GM19025 (cell line): ENCODE results near the gene CES3.
"Not testable (repeated sequence)": the region's sequence is repeated elsewhere in the genome, so short reads cannot be mapped to it uniquely, and the experiment has no call there.

Experiments used
- ATAC-seq: cut with Tn5 transposase; IDR thresholded peaks from one replicate; pipeline ENCODE4 v1.9.1; 2021; ENCODE audit warnings: mild to moderate bottlenecking, low read depth, moderate library complexity; ENCODE audit not compliant: unreplicated experiment

The CES3 gene

DNA sequence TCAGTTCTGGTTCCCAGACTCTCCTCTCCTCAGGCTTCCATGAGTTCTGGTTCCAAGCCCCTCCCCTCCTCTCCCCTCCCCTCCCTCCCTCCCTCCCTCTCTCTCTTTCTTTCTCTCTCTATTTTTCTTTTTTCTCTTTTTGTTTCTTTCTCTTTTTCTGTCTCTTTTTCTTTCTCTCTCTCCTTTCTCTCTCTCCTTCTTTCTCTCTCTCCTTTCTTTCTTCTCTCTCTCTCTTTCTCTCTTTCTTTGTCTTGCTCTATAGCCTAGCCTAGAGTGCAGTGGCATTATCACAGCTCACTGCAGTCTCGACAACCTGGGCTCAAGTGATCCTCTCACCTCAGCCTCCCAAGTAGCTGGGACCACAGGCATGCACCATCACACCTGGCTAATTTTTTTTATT is 796 bp upstream of the CES3 start:
- ATAC-seq, result no peak

DNA sequence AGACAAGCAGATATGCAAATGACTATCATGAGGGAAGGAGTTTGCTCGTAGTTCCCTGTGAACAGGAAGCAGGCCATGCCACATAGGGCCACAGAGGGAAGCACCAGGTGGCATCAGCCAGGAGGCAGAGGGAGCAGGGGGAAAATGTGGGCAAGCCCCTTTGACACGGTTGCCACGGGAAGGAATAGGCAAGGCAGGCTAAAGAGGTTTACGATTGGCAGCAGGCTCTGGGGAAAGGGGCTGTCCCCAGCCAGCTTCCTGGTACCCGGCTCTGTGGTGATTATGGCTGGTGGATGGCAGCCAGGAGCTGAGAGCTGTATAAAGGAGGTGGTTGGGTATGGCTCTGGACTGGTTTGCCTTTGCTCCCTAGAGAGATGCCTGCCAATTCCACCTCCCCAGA is 848 bp downstream of the CES3 start:
- no peak for ATAC-seq

- no peak for ATAC-seq
These were observed 3.0 kb downstream of the CES3 start for GRCh38 chr16:66964049-66964448.

GRCh38 chr16:66968847-66969246 is 7.8 kb downstream of the CES3 start:
- no peak for ATAC-seq

DNA sequence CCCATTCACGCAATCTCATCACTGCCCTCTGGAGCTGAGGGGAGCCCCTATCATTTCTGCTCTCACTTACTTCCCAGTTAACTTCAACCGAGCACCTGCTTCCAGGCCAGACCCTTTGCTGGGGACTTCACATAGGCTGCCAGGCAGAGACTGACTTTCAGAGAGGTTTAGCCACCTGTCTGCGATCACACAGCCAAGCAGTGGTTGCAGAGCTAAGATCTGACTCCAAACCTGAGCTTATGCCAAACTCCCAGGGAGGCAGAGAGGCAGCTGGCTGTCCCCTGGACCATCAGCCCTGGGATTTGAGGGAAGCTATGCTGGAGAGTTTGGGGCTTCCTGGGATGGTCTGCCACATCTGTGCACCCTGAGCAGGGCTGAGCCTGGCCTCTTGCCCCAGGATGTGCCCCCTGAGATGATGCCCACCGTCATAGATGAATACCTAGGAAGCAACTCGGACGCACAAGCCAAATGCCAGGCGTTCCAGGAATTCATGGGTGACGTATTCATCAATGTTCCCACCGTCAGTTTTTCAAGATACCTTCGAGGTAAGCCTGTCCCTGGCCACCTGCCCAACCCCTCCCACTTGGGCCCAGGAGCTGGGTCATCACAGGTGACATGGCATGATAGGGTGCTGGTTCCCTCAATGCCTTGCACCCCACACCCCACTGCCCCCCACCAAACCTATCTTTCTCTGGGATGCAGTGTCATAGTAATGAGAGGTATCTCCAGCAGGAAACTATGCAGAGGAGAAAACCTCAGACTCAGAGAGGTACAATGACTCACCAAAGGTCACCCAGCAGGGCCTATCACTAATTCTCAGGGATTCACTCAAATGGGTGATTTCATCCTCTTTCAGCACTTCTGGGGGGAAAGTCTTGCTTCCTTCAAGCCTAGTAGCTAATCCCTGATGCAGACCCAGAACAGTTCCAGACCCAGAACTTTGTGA is 10.0 kb downstream of the CES3 start:
- no peak for ATAC-seq

GRCh38 chr16:66972983-66973382 is 11.9 kb downstream of the CES3 start:
- ATAC-seq, result no peak

DNA sequence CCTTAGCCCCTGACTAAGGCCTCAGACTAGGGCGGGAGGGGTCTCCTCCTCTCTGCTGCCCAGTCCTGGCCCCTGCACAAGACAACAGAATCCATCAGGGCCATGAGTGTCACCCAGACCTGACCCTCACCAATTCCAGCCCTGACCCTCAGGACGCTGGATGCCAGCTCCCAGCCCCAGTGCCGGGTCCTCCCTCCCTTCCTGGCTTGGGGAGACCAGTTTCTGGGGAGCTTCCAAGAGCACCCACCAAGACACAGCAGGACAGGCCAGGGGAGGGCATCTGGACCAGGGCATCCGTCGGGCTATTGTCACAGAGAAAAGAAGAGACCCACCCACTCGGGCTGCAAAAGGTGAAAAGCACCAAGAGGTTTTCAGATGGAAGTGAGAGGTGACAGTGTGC is 12.7 kb downstream of the CES3 start:
- ATAC-seq, result no peak

- ATAC-seq, result not testable (repeated sequence)
These were observed 13.3 kb downstream of the CES3 start for GRCh38 chr16:66974156-66974931.

DNA sequence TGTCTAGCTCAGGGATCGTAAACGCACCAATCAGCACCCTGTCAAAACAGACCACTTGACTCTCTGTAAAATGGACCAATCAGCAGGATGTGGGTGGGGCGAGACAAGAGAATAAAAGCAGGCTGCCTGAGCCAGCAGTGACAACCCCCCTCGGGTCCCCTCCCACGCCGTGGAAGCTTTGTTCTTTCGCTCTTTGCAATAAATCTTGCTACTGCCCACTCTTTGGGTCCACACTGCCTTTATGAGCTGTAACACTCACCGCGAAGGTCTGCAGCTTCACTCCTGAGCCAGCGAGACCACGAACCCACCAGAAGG is 13.8 kb downstream of the CES3 start:
- ATAC-seq, result not testable (repeated sequence)

DNA sequence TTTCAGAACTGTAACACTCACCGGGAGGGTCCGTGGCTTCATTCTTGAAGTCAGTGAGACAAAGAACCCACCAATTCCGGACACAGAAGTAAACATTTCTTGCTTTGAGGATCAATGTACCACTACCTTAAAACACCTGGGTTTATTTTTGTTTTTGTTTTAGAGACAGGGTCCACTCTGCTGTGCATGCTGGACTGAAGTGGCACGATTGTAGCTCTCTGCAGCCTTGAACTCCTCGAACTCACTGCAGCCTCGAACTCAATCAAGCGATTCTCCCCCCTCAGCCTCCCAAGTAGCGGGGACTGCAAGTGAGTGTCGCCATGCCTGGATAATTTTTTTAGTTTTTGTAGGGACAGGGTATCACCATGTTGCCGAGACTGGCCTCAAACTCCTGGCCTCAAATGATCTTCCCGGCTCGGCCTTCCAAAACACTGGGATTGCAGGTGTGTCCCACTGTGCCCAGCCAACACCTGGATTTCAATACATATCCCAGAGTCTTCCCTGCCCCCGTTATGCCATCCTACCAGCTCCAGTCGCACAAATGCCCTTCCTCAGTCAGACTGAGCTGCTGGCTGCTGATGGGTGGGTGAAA is 14.3 kb downstream of the CES3 start:
- no peak for ATAC-seq

DNA sequence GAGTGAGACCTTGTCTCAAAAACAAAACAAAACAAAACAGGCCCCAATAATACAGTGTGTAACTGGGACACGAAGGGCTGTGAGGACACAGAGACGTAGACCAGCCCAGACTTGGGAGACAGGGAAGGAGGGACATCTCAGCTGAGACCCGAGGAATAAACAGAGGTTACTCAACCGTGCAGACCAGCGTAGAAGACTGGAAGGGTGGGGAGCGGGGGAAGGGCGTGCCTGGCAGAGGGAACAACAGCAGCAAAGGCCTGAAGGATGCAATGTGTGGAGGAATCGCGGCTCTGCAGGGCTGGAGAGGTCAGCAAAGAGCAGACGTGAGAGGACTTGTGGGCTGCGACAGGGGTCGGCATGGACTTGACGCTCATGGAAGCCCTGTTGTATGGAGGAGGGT is 15.7 kb downstream of the CES3 start:
- ATAC-seq, result no peak

- ATAC-seq, result peak; percentile 72
These were observed 16.5 kb downstream of the CES3 start for GRCh38 chr16:66977341-66978113.

- ATAC-seq, result no peak
These were observed 18.1 kb downstream of the CES3 start for GRCh38 chr16:66979011-66979717.

- no peak for ATAC-seq
These were observed 22.0 kb downstream of the CES3 start for GRCh38 chr16:66983033-66983432.

DNA sequence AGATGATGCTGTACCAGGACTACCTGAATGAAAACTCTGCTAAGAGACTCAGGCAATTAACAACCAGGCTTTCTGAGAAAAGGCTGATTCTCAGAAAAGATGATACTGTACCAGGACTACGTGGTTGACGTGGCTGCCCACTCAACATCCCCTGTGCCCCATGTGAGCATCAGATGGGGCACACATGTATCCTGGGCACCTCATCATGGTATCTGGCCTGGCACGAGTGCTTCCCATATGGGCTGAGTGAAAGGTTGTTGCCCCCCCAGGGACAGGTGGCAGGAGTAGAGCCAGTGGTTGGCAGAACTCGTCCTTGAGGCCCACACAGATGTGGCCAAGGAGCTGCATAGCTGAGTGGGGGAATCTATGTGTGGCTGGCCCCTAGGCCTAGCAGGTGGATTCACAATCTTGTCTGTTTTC is 23.8 kb downstream of the CES3 start:
- no peak for ATAC-seq

DNA sequence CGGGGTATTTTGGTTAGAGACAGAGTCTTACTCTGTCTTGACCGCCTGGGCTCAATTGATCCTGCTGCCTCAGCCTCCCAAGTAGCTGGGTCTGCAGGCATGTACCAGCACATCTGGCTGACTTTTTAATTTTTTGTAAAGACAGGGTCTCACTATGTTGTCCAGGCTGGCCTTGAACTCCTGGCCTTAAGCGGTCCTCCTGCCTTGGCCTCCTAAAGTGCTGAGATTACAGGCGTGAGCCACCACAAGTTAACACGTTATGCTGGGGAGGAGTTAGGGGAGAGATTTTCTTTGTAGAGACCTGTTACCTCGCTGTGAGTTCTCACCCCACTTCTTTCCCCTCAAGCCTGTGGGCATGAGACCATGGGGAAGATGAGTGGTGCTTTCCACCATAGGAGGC is 25.5 kb downstream of the CES3 start:
- ATAC-seq, result no peak

- ATAC-seq, result no peak
These were observed 27.2 kb downstream of the CES3 start, which contains the start of gene CES4A for GRCh38 chr16:66988197-66988788. CES4A (plus strand) TSS chr16:66988589; CDS start chr16:66988773, 184 bp downstream.

DNA sequence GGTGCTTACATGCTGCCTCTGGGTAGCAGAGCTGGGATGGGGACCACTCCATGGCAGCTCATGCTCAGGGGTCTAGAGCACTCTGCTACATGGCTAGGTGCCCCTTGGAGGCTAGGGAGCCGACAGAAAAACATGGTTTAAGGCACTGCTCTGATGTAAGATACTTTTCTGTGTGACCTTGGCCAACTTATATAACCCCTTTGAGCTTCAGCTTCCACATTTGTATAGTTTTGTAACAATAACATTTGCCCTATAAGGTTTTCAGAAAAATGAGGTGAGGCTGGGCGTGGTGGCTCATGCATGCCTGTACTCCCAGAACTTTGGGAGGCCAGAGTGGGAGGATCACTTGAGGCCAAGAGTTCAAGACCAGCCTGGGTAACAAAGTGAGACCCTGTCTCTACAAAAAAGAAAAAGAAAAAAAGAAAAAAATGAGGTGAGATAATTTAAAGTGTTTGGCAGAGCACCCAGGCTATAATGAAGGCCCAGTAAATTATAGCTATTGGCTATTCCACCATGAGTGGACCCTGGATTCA is 30.5 kb downstream of the CES3 start:
- no peak for ATAC-seq

DNA sequence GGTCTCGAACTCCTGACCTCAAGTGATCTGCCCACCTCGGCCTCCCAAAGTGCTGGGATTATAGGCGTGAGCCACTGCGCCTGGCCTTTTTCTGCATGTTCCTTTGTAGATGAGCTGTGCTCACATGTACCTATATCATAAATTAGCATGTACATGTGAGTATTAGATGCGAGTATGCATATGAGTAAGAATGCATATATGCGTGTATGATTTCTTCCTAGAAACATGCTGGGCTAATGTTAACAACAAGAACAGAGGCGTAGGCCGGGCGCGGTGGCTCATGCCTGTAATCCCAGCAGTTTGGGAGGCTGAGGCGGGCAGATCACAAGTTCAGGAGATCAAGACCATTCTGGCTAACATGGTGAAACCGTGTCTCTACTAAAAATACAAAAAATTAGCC is 32.5 kb downstream of the CES3 start:
- not testable (repeated sequence) for ATAC-seq
